K562 (cell line): Measurements from ENCODE around the gene PRDM2. TPM values are rescaled to one million over a fixed set of nuclear protein-coding genes. Genes with fewer than 3 reads are reported as not detected.
A peak's percentile ranks its signal among the peaks of the same experiment; 100 is the strongest.

Experiments
- ATAC-seq: fragments of 200-7000 bp; cut with Tn5 transposase; 3 replicates; pipeline ENCODE4 v1.9.1; 2020; ENCODE audit warnings: moderate library complexity
- BruUV-seq: library from RNA; stranded (reverse); fragments of 400-500 nt; replicated peaks from 2 replicates; lab custom pipeline; 2021; lab: Mats Ljungman, UMichigan
- CTCF ChIA-PET: fragments of 300-600 bp; formaldehyde crosslinking; extraction: SDS; loops from one replicate; lab custom pipeline; 2021; ENCODE audit warnings: low intra/inter-chr PET ratio; lab: Yijun Ruan, JAX
- POLR2A ChIA-PET: fragments of 300-600, 350-650 bp; sonication (Branson Sonifier 250); formaldehyde crosslinking; extraction: SDS; loops from one replicate; lab custom pipeline; 2021; ENCODE audit warnings: antibody characterized with exemption, inconsistent platforms; lab: Yijun Ruan, JAX
- DNase-seq, 4 experiments: peaks; one replicate each; pipeline versions ENCODE4 v3.0.0 to v3.0.0-alpha.2; 2011 to 2018; ENCODE audit warnings: low spot score in 3 of 4, mixed read lengths in 3 of 4; ENCODE audit errors: extremely low read depth in 1 of 4
- FAIRE-seq: peaks from 2 replicates; lab custom pipeline; 2011; peaks lifted over from hg19 to GRCh38; lab: Jason Lieb, UNC
- H2AFZ ChIP-seq: 2 replicates; pipeline ENCODE4 v1.6.0; 2011; ENCODE audit warnings: low read depth, low read length, control low read depth, inconsistent platforms
- H3K27ac ChIP-seq: fragments of 200-600 bp; 3 replicates; pipeline ENCODE4 v1.8.0; 2011; ENCODE audit warnings: low read depth, mild to moderate bottlenecking, control low read depth, inconsistent platforms, low read length, moderate library complexity, mixed read lengths; ENCODE audit errors: extremely low read depth
- H3K27me3 ChIP-seq, 2 experiments: fragments of 300-600 bp in 1 of 2; 2 replicates in 1 of 2; 3 replicates in 1 of 2; pipeline versions ENCODE4 v1.6.0 to v1.8.0; 2011; ENCODE audit warnings: inconsistent platforms in 2 of 2, low read length in 2 of 2, mild to moderate bottlenecking in 1 of 2, mixed read lengths in 1 of 2, moderate library complexity in 1 of 2; ENCODE audit not compliant: control insufficient read depth in 2 of 2, insufficient read depth in 2 of 2
- H3K36me3 ChIP-seq: fragments of 300-600 bp; 3 replicates; pipeline ENCODE4 v1.8.0; 2011; ENCODE audit warnings: mild to moderate bottlenecking, low read length, inconsistent platforms; ENCODE audit not compliant: control insufficient read depth, insufficient read depth
- H3K4me1 ChIP-seq, 2 experiments: fragments of 200-600 bp in 1 of 2; replicated peaks in 1 of 2; 2 replicates in 1 of 2; 3 replicates in 1 of 2; pipeline versions ENCODE4 v1.5.1 to v1.8.0; 2011; ENCODE audit warnings: inconsistent platforms in 2 of 2, low read length in 2 of 2, mild to moderate bottlenecking in 1 of 2, mixed read lengths in 1 of 2, moderate library complexity in 1 of 2; ENCODE audit not compliant: control insufficient read depth in 2 of 2, insufficient read depth in 2 of 2
- H3K4me2 ChIP-seq: 2 replicates; pipeline ENCODE4 v1.6.1; 2011; ENCODE audit warnings: low read length, control low read depth, inconsistent platforms, mixed read lengths; ENCODE audit not compliant: insufficient read depth
- H3K4me3 ChIP-seq: fragments of 200-600 bp; sonication (generic), shearing (Covaris generic); 2 replicates; pipeline ENCODE4 v1.5.1; 2016; ENCODE audit warnings: control low read depth, inconsistent platforms
- H3K79me2 ChIP-seq: fragments of 200-600 bp; 3 replicates; pipeline ENCODE4 v1.8.0; 2011; ENCODE audit warnings: low read length, inconsistent platforms; ENCODE audit not compliant: control insufficient read depth, insufficient read depth
- H3K9ac ChIP-seq, 2 experiments: 2 replicates each; pipeline versions ENCODE4 v1.6.0 to v1.6.1; 2011; ENCODE audit warnings: low read depth in 2 of 2, low read length in 2 of 2, control low read depth in 1 of 2, inconsistent platforms in 1 of 2, mild to moderate bottlenecking in 1 of 2, mixed read lengths in 1 of 2; ENCODE audit not compliant: insufficient read depth in 1 of 2
- H3K9me1 ChIP-seq: one replicate; pipeline ENCODE4 v1.6.0; 2011; ENCODE audit warnings: inconsistent platforms, mild to moderate bottlenecking, low read length, moderate library complexity; ENCODE audit not compliant: control insufficient read depth, insufficient read depth
- H3K9me3 ChIP-seq: replicated peaks from 2 replicates; pipeline ENCODE4 v1.5.1; 2011; ENCODE audit warnings: low read depth, low read length, inconsistent platforms; ENCODE audit not compliant: control insufficient read depth, insufficient read depth
- H4K20me1 ChIP-seq: replicated peaks from 2 replicates; pipeline ENCODE4 v1.6.1; 2011; ENCODE audit warnings: low read length, inconsistent platforms, mixed read lengths; ENCODE audit not compliant: control insufficient read depth, insufficient read depth
- CTBP1 ChIP-seq: fragments of 450-650 bp; IDR thresholded peaks from 2 replicates; pipeline ENCODE4 v1.6.1; 2016; ENCODE audit warnings: borderline replicate concordance
- CTCF ChIP-seq, 3 experiments: IDR thresholded peaks in 2 of 3; conservative IDR thresholded peaks in 1 of 3; 2 replicates each; pipeline ENCODE4 v1.5.1; 2011 to 2012; ENCODE audit warnings: low read length in 3 of 3, mild to moderate bottlenecking in 3 of 3, control low read depth in 2 of 3, improper control_type of control experiment in 1 of 3, inconsistent platforms in 1 of 3, low read depth in 1 of 3, mixed read lengths in 1 of 3, moderate library complexity in 1 of 3; ENCODE audit not compliant: insufficient read depth in 2 of 3
- DEAF1 ChIP-seq: fragments of 450-650 bp; formaldehyde crosslinking; IDR thresholded peaks from 2 replicates; pipeline ENCODE4 v1.4.0; 2020; ENCODE audit warnings: mild to moderate bottlenecking, moderate library complexity
- EHMT2 ChIP-seq: fragments of 450-650 bp; IDR thresholded peaks from 2 replicates; pipeline ENCODE4 v1.6.1; 2018; ENCODE audit warnings: antibody characterized with exemption
- ETV1 ChIP-seq: fragments of 450-650 bp; conservative IDR thresholded peaks from 2 replicates; pipeline ENCODE4 v1.6.1; 2016; ENCODE audit warnings: missing genetic modification characterization, control low read depth, low read depth, missing compliant biosample characterization
- JUND ChIP-seq, 2 experiments: IDR thresholded peaks; 2 replicates in 1 of 2; 3 replicates in 1 of 2; pipeline ENCODE4 v1.6.1; 2011; ENCODE audit warnings: borderline replicate concordance in 2 of 2, low read depth in 2 of 2, low read length in 2 of 2, improper control_type of control experiment in 1 of 2, missing biosample characterization in 1 of 2, missing genetic modification characterization in 1 of 2, missing genetic modification reagents in 1 of 2
- PRMT5 ChIP-seq: sonication (generic); formaldehyde crosslinking; IDR thresholded peaks from 2 replicates; pipeline ENCODE4 v1.5.0; 2020; ENCODE audit warnings: missing genetic modification reagents
- RAD21 ChIP-seq, 2 experiments: fragments of 250-450 bp in 1 of 2; fragments of 450-650 bp in 1 of 2; sonication (Bioruptor Pico) in 1 of 2; formaldehyde crosslinking in 1 of 2; IDR thresholded peaks in 1 of 2; conservative IDR thresholded peaks in 1 of 2; 2 replicates each; pipeline versions ENCODE4 v1.4.0 to v1.8.0; 2020 to 2022; ENCODE audit warnings: mild to moderate bottlenecking in 2 of 2, moderate library complexity in 1 of 2
- RB1 ChIP-seq: fragments of 450-650 bp; IDR thresholded peaks from 2 replicates; pipeline ENCODE4 v1.6.1; 2017; ENCODE audit warnings: low read depth, mild to moderate bottlenecking
- SMC3 ChIP-seq: conservative IDR thresholded peaks from 2 replicates; pipeline ENCODE4 v1.6.1; 2011; ENCODE audit warnings: low read depth, low read length, improper control_type of control experiment; ENCODE audit not compliant: insufficient read depth
- WGBS: fragments of 100-300 bp; shearing (Covaris generic); methylation state at CpG from one replicate; pipeline ENCODE4 v1.1.6; 2016; ENCODE audit warnings: low coverage, mixed read lengths; ENCODE audit not compliant: insufficient coverage; ENCODE audit errors: missing lambda C conversion rate; 5-methylcytosine and 5-hydroxymethylcytosine counted together
- in situ Hi-C: fragments of 300-500 bp; cut with MboI; formaldehyde crosslinking; loops from 4 replicates; pipeline ENCODE4 v1.15.0; 2018; ENCODE audit warnings: inconsistent platforms, mixed read lengths
- intact Hi-C: fragments of 100-400 bp; cut with micrococcal nuclease; formaldehyde crosslinking; loops from 2 replicates; pipeline ENCODE4 v1.14.2; 2022
- polyA plus RNA-seq, 8 experiments: library from polyadenylated mRNA; depleted of rRNA in 4 of 8; stranded (reverse) in 5 of 8; unstranded in 3 of 8; fragments of >200 nt; fragmentation: Nextera tagmentation in 2 of 8; fragmentation: Illumina TruSeq in 1 of 8; extraction: Ambion mirVana in 2 of 8; extraction: Trizol in 1 of 8; gene quantifications; 2 replicates each; pipeline versions ENCODE4 v1.2.1 to v1.2.3, GENCODE V29; 2011 to 2014; ENCODE audit warnings: inconsistent platforms in 1 of 8, missing spikeins in 1 of 8
- total RNA-seq, 7 experiments: library from RNA; depleted of rRNA in 6 of 7; stranded (reverse); fragments of >200 nt in 6 of 7; fragmentation: Illumina TruSeq in 2 of 7; extraction: Trizol in 2 of 7; gene quantifications; 2 replicates each; pipeline versions ENCODE4 v1.2.1 to v1.2.3, GENCODE V29; 2011 to 2021; ENCODE audit warnings: low replicate concordance in 1 of 7
- TF ChIP-seq, protein P1 (sequence below): IDR thresholded peaks from 2 replicates; pipeline ENCODE4 v1.6.1; 2011; ENCODE audit warnings: borderline replicate concordance, low read depth, mild to moderate bottlenecking, moderate library complexity, low read length; ENCODE audit not compliant: insufficient read depth, poor library complexity, severe bottlenecking
- TF ChIP-seq, protein P2 (sequence below): IDR thresholded peaks from 2 replicates; pipeline ENCODE4 v1.6.1; 2011; ENCODE audit not compliant: insufficient read length; ENCODE audit errors: extremely low read depth

The PRDM2 gene
- total and polyA plus RNA-seq, 9 of the 15 experiments (the other 6 are each of a cell fraction or from before 2014, with no cell fraction given), result 5.4 to 27.6 (median 12.5) TPM

DNA sequence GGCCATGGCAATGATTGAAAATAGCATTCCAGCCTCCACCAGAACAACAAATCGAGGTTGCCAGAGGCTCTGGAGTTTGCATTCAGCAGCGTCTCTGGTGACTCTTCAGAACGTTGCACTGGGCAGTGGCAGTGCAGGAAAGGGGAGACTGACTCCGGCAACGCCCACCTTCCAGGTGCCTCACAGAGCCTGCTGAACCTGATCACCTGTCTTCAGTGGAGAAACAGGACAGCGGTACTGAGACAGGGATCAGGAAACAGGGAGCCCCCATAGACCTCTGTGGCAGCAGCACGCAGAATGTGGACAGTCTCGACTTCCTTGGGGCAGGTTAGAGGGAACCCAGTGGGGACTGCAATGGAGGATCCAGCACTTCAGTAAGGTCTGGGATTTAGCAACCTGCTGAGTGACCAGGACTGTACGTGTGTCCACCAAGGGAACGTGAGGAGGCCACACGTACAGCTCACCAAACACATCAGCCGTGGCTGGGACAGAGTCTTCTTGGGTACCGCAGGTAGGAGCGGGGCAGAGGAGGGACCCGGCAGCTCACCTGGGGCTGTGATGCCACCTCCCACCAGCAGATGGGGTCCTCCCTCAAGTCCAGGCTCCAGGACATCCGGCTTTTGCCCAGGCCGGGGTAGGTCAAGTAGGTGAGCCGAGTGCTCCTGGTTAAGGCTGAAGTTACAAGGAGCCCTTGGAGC, 128.6 kb downstream of the PRDM2 start:
- H3K4me2 ChIP-seq, result peak overlapping the region; percentile 35; the same call in 1 of the 2 replicates
- H3K9me3 ChIP-seq, result no peaks in the 10 kb centered on the region
- no TSS peak for BruUV-seq
- WGBS, result 1% methylated on average over 18 of the region's 18 CpGs
- POLR2A ChIA-PET, result interaction anchor here (0.7 to 0.8 kb wide), 3 partner anchors 9 to 112 kb away, joined by 3 to 4 read pairs (median 3); no protein-coding TSS in a partner anchor
- H4K20me1 ChIP-seq, result peaks cover 6% of the 10 kb centered on the region; the same call in 1 of the 2 replicates
- no peak overlapping the region for H3K27ac ChIP-seq
- ATAC-seq, result peak; percentile 97
- peak overlapping the region; percentile 76 for H2AFZ ChIP-seq
- DNase-seq, result peak; percentile 64 to 82 (median 78)
- H3K9me1 ChIP-seq, result peaks cover 6% of the 10 kb centered on the region
- H3K36me3 ChIP-seq, result no peaks in the 10 kb centered on the region
- H3K4me3 ChIP-seq, result no peak overlapping the region; the same call in 1 of the 2 replicates
- peak; percentile 65 for FAIRE-seq
- H3K4me1 ChIP-seq, result no peaks in the 10 kb centered on the region; a peak in 1 of 5 replicates
- H3K9ac ChIP-seq, result no peak overlapping the region; a peak in 1 of 4 replicates
- peaks cover 17 to 49% of the 10 kb centered on the region in 2 experiments for H3K27me3 ChIP-seq
- CTCF ChIA-PET, result no interaction called here
- in situ Hi-C loops (no loop called here), intact Hi-C loops (loop anchor here (1.0 to 5.0 kb wide), 2 partner anchors 132 to 161 kb away; no protein-coding TSS in a partner anchor)
- no peaks in the 10 kb centered on the region for H3K79me2 ChIP-seq
- TF ChIP-seq RB1, result 0 out of 2 replicates have a peak, but pooled peaks have one; percentile 20
- TF ChIP-seq SMC3, result peak; percentile 70
- TF ChIP-seq PRMT5, result no peak
- TF ChIP-seq ETV1 (tag), result peak; percentile 63
- TF ChIP-seq, protein P1, sequence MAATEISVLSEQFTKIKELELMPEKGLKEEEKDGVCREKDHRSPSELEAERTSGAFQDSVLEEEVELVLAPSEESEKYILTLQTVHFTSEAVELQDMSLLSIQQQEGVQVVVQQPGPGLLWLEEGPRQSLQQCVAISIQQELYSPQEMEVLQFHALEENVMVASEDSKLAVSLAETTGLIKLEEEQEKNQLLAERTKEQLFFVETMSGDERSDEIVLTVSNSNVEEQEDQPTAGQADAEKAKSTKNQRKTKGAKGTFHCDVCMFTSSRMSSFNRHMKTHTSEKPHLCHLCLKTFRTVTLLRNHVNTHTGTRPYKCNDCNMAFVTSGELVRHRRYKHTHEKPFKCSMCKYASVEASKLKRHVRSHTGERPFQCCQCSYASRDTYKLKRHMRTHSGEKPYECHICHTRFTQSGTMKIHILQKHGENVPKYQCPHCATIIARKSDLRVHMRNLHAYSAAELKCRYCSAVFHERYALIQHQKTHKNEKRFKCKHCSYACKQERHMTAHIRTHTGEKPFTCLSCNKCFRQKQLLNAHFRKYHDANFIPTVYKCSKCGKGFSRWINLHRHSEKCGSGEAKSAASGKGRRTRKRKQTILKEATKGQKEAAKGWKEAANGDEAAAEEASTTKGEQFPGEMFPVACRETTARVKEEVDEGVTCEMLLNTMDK, result peak; percentile 55
- TF ChIP-seq, protein P2, sequence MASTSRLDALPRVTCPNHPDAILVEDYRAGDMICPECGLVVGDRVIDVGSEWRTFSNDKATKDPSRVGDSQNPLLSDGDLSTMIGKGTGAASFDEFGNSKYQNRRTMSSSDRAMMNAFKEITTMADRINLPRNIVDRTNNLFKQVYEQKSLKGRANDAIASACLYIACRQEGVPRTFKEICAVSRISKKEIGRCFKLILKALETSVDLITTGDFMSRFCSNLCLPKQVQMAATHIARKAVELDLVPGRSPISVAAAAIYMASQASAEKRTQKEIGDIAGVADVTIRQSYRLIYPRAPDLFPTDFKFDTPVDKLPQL, result no peak
- peak; percentile 39; the same call in 1 of the 2 replicates for TF ChIP-seq CTBP1
- TF ChIP-seq EHMT2, result peak; percentile 45; the same call in 1 of the 2 replicates
- peak; percentile 71 to 88 (median 80) for TF ChIP-seq CTCF (IDR thresholded peaks at IDR 0.05 in 2 of 3, conservative IDR thresholded peaks at IDR 0.05 in 1 of 3; ENCODE audit: insufficient read depth in 2 of 3, low read depth in 1 of 3, low read length in 3 of 3)
- TF ChIP-seq JUND (IDR thresholded peaks at IDR 0.05; ENCODE audit: borderline replicate concordance, low read depth, low read length), result 0 out of 2 replicates have a peak, but pooled peaks have one; percentile 10
- TF ChIP-seq JUND (tag; IDR thresholded peaks at IDR 0.05; ENCODE audit: borderline replicate concordance, low read depth, low read length), result no peak
- peak; percentile 16 to 71; a peak in 2 of 4 replicates for TF ChIP-seq RAD21 (CRISPR knock-in tag; conservative IDR thresholded peaks at IDR 0.05 in 1 of 2, IDR thresholded peaks at IDR 0.05 in 1 of 2)
- peak; percentile 31; the same call in 1 of the 2 replicates for TF ChIP-seq DEAF1 (CRISPR knock-in tag)
